NCI-H524 treated with DMSO at 0.1 percent for 48 hours (cell line): ENCODE results near the gene UBE2F.

Source experiments
- DNase-seq: peaks from one replicate; lab custom pipeline; 2025; lab: John Stamatoyannopoulos, UW

UBE2F gene, protein sequence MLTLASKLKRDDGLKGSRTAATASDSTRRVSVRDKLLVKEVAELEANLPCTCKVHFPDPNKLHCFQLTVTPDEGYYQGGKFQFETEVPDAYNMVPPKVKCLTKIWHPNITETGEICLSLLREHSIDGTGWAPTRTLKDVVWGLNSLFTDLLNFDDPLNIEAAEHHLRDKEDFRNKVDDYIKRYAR

GRCh38 chr2:237966565-237967462 lies at the start of gene UBE2F:
Gene UBE2F (plus strand): TSS chr2:237967014. CDS start chr2:237973108, 6,094 bp downstream.
- peak; percentile 74 for DNase-seq

DNA sequence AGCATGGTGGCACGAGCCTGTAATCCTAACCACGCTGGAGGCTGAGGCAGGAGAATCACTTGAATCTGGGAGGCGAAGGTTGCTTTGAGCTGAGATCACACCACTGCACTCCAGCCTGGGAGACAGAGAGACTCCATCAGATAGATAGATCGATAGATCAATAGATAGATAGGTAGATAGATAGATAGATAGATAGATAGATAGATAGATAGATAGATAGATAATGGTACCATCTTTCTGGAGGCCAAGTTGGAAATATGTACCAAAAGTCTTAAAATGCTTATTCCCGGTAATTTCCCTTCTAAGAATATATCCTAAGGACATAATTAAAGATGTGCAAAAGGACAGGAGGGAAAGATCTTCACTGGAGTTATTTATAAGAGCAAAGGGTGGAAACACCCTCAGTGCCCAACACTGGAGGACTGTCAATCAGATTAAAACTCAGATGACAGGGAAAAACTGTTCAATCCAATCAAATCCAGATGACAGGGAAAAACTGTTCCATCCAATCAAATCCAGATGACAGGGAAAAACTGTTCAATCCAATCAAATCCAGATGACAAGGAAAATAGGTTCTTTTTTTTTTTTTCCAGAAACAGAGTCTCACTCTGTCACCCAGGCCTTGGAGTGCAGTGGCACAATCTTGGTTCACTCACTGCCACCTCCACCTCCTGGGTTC lies 49.0 kb upstream of the UBE2F start:
- DNase-seq: no peak

DNA sequence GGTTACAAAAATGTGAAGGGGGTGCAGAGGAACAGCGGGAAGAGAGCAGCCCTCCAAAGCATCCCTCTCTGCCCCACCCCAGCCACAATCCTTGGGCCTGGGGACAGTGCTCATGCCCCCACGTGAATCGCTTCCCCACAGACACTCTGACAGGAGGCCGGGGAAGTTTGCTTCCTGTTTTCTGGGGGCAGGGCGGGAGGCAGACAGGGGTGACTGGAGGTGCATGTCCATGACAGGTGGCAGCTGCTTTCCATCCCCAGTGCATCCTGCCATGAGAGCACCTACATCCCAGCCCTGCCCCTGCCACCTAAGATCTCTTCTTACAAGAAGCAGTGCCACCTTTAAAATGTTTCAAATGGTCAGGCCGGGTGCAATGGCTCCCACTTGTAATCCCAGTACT lies 47.2 kb upstream of the UBE2F start:
- DNase-seq: no peak

GRCh38 chr2:237920673-237921072 lies 46.1 kb upstream of the UBE2F start:
- no peak for DNase-seq

GRCh38 chr2:237921967-237922492 lies 44.8 kb upstream of the UBE2F start:
- no peak for DNase-seq

DNA sequence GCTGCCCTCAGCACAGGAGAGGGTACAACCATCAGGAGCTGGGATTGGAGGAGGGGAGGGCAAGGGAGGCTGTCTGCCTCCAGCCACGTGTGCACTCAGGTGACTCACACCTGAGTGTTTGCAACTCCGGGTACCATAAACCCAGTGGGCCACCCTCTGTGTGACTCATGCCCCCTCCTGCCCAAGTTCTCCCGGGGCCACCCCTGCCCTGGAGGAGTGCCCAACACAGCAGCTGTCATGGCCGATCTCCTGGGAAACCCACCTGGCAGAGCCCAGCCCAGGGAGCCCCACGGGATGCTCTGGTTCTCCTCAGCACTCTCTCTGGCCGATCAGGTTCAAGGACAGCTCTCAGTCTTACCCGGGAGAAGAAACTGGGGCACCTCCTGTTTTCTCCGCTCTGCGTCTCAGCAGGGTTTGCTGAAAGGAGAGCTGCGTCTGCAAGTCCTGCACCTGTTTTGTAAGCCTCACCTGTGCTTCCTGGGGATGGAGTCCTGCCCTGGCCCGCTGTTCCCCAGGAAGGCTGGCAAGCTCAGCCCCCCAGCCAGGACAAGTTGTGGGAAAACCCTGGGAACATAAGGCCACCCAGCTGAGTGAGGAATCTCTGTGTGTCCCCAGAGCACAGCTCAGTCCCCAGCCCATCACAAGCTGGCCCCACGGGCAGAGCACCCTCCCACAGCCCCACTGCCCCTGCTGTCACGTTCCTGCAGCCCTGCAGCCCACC lies 44.0 kb upstream of the UBE2F start:
- DNase-seq: no peak

DNA sequence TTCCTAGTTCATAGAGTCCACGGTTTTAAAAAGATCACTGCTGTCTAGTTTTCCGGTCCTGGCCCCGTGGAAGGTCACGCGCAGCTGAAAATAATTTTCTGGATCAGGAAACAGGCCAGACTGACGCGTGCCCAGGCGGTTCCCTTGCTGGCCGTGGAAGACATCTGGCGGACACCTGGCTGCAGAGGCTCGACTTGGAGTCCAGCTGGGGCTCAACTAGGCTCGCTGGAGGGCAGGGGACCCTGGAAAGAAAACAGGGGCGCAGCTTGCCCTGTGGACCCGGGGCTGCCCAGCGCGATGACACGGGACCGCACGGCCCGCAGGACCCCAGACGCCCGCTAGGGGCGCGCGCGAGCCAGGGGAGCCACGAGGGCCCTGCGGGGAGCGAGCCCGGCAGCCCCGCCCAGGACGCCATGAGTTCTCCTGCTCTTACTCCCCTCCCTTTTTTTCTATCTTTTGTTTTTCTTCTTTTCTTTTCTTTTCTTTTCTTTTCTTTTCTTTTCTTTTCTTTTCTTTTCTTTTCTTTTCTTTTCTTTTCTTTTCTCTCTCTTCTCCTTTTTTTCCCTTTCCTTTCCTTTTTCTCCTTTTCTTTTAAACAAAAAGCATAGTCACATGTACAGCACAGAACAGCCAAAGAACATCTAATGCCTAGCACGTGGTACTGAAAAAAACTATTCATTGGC lies 43.2 kb upstream of the UBE2F start:
- DNase-seq: no peak

- DNase-seq: no peak
Observed at GRCh38 chr2:237924164-237924534, 42.7 kb upstream of the UBE2F start.

DNA sequence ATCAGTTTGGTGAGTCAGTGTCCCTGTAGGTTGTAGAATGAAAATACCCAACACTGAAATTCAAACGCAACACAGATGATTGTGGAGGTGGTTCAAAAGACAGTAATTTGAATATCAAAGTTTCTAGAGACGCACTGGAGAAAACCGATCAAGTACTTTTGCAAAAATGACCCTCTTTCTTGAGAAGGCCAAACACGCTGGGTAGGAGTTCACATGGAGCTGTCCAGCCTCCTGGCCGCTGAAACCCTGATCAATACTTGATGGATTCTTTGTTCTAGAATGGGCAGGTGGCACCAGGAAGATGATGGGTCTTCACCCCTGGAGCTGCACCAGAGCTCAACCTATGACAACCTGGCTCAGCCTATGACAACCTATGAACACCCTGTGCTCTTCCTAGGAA lies 39.7 kb upstream of the UBE2F start:
- DNase-seq: no peak

DNA sequence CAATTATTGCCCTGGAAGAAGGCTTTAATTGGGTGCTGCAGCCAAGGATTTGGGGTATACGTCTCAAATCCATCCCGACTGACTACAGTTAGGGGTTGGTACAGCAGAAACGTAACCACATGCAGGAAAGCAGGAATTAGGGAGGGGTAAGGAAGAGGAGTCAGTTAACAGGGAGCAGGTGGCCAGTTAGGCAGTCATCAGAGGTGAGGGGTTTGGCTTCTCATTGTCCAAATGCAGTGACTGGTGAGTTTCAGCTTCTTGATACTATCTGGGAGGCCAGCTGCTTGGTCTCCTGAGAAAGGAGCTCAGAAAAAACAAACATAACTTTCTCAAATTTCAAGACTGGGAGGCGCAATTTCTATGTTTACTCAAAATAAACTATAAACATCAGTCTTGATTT lies 38.8 kb upstream of the UBE2F start:
- DNase-seq: no peak

GRCh38 chr2:237929979-237930378 lies 36.8 kb upstream of the UBE2F start:
- DNase-seq: no peak

DNA sequence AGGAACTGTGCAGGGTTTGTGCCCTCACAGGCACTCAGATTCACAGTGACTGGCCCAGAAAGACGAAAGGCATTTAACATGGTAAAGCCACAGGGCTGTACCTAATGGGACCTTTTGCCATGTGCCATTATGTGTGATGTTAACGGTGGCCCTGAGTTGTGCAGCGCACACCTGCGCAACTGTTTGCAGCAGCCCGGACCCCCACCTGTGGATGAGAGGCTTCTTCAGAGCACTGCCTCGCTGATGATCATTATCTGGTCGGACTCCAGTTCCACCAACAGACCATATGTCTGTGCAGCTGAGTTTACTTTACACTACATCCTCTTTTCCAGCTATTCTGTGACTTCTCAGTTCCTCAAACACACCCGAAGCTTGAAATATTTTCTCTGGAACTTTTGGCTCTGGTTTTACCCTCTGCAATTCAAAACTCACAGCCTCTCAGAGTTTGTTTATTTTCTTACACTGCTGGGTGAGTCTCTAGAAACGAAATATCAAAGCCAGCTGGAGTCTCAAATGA lies 35.6 kb upstream of the UBE2F start:
- DNase-seq: no peak

GRCh38 chr2:237932731-237933131 lies 34.1 kb upstream of the UBE2F start:
- no peak for DNase-seq

GRCh38 chr2:237934186-237934585 lies 32.6 kb upstream of the UBE2F start:
- DNase-seq: no peak

- DNase-seq: no peak
Observed at GRCh38 chr2:237935740-237936452, 30.9 kb upstream of the UBE2F start.

- DNase-seq: no peak
Observed at GRCh38 chr2:237939251-237939650, 27.6 kb upstream of the UBE2F start.

GRCh38 chr2:237940828-237941227 lies 26.0 kb upstream of the UBE2F start:
- DNase-seq: no peak

DNA sequence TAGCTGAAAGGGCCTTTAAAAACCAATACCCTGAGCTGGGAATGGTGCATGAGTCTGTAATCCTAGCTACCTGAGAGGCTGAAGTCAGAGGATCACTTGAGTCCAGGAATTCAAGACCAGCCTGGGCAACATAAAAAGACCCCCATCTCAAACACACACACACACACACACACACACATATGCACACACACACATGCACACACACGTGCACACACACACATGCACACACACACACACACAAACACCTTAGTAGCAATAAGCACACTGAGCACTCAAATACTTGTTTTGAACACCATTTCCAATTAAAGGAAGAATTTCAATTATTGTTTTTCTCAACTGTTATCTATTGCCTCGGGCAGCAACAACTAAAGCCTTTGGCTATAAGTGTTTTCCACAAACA lies 25.6 kb upstream of the UBE2F start:
- no peak for DNase-seq

DNA sequence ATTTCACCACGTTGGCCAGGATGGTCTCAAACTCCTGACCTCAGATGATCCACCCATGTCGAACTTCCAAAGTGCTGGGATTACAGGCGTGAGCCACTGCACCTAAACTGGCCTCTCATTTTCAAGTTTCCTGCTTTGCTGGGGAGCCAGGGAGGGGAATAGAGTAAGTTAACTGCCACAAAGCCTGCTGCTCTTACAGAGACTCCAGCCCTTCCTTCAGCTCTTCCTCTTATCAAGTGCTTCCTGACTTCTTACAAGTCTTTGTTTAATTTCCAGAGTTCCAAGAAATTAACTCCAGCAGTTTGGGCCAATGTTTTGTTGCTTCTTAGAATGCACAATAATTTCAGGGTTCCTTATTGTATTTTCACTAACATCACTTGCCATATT lies 24.3 kb upstream of the UBE2F start:
- no peak for DNase-seq

DNA sequence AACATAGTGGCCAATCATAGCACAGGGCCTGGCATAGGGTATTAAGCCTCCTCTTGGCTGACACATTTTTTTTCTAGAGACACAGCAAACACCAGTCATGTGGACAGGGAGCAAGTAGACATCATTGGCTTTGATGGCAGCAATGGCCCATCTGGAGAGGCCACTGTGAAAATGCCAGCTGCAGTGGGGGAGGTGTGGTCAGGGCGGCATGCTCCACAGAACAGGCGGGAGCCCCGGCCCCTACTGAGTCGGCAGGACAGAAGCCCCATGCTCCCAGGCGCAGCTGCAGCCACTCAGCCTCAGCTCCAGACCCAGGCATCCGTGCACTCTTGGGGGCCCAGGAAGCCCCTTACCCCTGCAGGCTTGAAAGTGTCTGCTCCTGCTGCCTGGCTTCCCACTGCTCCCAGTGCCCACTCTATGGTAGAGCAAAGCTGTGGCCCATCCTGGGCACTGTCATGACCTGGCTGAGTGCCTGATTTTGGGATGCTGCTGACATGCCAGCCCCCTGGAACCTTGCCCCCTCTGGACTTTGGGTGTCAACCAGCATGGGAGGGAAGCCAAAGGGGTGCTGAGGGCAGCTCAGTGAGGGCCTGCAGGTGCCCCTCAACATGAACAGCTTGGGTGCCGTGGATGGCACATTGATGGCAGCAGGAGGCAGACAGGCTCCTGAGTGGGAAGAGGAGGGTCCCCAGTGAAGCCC lies 23.3 kb upstream of the UBE2F start:
- peak; percentile 71 for DNase-seq
